ENCODE data around the gene MICAL2.

MICAL2 gene

GRCh38 chr11:12114193-12115033, 4.0 kb downstream of the MICAL2 start:
- no peak overlapping the region for H3K27ac ChIP-seq
- DNase-seq (ENCODE audit: low read depth, low spot score) = no peak
- H3K36me3 ChIP-seq (ENCODE audit: insufficient read depth, low read length) = no peaks in the 10 kb centered on the region
- no peak overlapping the region for H3K4me3 ChIP-seq
- H3K9ac ChIP-seq (ENCODE audit: insufficient read length) = no peak overlapping the region
- no peaks in the 10 kb centered on the region for H3K9me3 ChIP-seq (ENCODE audit: low read depth, low read length)
- TF ChIP-seq FOXP2 (optimal IDR thresholded peaks at IDR 0.05; ENCODE audit: control extremely low read depth, extremely low read length, insufficient read depth) (no peak), POLR2AphosphoS5 (IDR thresholded peaks at IDR 0.05; ENCODE audit: borderline replicate concordance, low read depth, low read length) (no peak), EZH2 (IDR thresholded peaks at IDR 0.05) (no peak)

DNA sequence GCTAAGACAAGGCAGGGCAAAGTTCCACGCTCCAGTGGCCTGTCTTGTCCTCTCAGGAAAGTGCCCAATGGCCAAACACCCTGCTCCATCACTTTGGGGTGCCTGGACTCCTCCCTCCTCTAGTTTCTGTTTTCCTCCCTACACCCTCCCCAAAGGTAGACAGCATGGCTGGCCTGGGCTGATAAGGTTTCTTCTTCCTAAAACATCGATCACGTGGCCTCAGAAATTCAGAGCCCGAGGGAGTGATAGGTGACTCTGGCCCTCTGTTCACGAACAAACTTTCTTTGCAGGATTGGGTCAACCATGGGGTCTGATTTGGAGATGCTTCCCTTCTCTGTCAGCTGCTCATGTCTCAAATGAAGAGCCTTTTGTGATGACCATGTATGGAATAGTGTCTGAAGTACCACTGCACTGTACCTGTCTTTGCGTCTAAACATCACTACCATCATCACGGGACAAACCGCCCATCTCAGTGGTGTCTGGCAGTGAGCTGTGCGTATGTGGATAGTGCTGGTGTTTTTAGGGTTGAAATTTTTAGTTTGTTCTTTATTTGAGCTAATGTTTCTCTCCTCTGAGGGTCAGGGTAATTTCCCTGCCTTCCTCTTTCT, 6.1 kb downstream of the MICAL2 start:
- Histone ChIP-seq H3K9me3 (ENCODE audit: low read depth, low read length) (no peaks in the 10 kb centered on the region), H3K4me3 (no peak overlapping the region), H3K27ac (no peak overlapping the region), H3K9ac (ENCODE audit: insufficient read length) (no peak overlapping the region), H3K36me3 (ENCODE audit: insufficient read depth, low read length) (no peaks in the 10 kb centered on the region)
- DNase-seq (ENCODE audit: low read depth, low spot score) = no peak
- TF ChIP-seq FOXP2 (optimal IDR thresholded peaks at IDR 0.05; ENCODE audit: control extremely low read depth, extremely low read length, insufficient read depth) (no peak), POLR2AphosphoS5 (IDR thresholded peaks at IDR 0.05; ENCODE audit: borderline replicate concordance, low read depth, low read length) (no peak), EZH2 (IDR thresholded peaks at IDR 0.05) (no peak)

- TF ChIP-seq FOXP2 (optimal IDR thresholded peaks at IDR 0.05; ENCODE audit: control extremely low read depth, extremely low read length, insufficient read depth) (no peak), POLR2AphosphoS5 (IDR thresholded peaks at IDR 0.05; ENCODE audit: borderline replicate concordance, low read depth, low read length) (no peak), EZH2 (IDR thresholded peaks at IDR 0.05) (no peak)
- DNase-seq (ENCODE audit: low read depth, low spot score) = no peak
- no peak overlapping the region for H3K4me3 ChIP-seq
- no peaks in the 10 kb centered on the region for H3K9me3 ChIP-seq (ENCODE audit: low read depth, low read length)
- no peak overlapping the region for H3K27ac ChIP-seq
- H3K36me3 ChIP-seq (ENCODE audit: insufficient read depth, low read length) = no peaks in the 10 kb centered on the region
- no peak overlapping the region for H3K9ac ChIP-seq (ENCODE audit: insufficient read length)
These were observed 6.8 kb downstream of the MICAL2 start for GRCh38 chr11:12117200-12117599.

GRCh38 chr11:12117611-12118010, 7.2 kb downstream of the MICAL2 start:
- Histone ChIP-seq H3K9me3 (ENCODE audit: low read depth, low read length) (no peaks in the 10 kb centered on the region), H3K9ac (ENCODE audit: insufficient read length) (no peak overlapping the region), H3K27ac (no peak overlapping the region), H3K36me3 (ENCODE audit: insufficient read depth, low read length) (no peaks in the 10 kb centered on the region), H3K4me3 (no peak overlapping the region)
- TF ChIP-seq POLR2AphosphoS5 (IDR thresholded peaks at IDR 0.05; ENCODE audit: borderline replicate concordance, low read depth, low read length) = no peak
- TF ChIP-seq FOXP2 (optimal IDR thresholded peaks at IDR 0.05; ENCODE audit: control extremely low read depth, extremely low read length, insufficient read depth) = no peak
- TF ChIP-seq EZH2 (IDR thresholded peaks at IDR 0.05) = no peak
- no peak for DNase-seq (ENCODE audit: low read depth, low spot score)

DNA sequence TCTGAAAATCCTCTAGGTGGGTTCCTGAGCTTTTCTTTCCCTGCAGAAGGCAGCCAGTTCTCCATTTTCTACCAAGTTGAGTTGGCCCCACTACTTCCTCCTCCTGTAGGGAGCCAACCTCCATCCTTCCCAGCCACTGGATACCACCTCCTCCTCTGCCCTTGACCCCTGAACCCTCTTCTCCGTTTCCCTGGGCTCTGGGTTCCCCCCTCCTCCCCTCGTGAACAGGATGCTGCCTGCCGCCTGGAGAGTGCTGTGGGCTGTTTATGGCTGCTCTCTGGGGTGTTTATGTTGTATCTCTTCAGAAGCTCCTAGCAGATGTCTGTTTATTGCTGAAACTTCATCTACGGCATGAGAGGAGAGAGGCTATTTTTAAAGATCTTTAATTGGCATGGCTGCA, 8.6 kb downstream of the MICAL2 start:
- TF ChIP-seq EZH2 (IDR thresholded peaks at IDR 0.05) (no peak), FOXP2 (optimal IDR thresholded peaks at IDR 0.05; ENCODE audit: control extremely low read depth, extremely low read length, insufficient read depth) (no peak), POLR2AphosphoS5 (IDR thresholded peaks at IDR 0.05; ENCODE audit: borderline replicate concordance, low read depth, low read length) (no peak)
- no peak for DNase-seq (ENCODE audit: low read depth, low spot score)
- H3K27ac ChIP-seq = no peak overlapping the region

GRCh38 chr11:12119502-12119901, 9.1 kb downstream of the MICAL2 start:
- H3K36me3 ChIP-seq (ENCODE audit: insufficient read depth, low read length) = no peaks in the 10 kb centered on the region
- H3K27ac ChIP-seq = no peak overlapping the region
- no peak for DNase-seq (ENCODE audit: low read depth, low spot score)
- no peaks in the 10 kb centered on the region for H3K9me3 ChIP-seq (ENCODE audit: low read depth, low read length)
- no peak overlapping the region for H3K9ac ChIP-seq (ENCODE audit: insufficient read length)
- no peak overlapping the region for H3K4me3 ChIP-seq
- TF ChIP-seq FOXP2 (optimal IDR thresholded peaks at IDR 0.05; ENCODE audit: control extremely low read depth, extremely low read length, insufficient read depth) (no peak), EZH2 (IDR thresholded peaks at IDR 0.05) (no peak), POLR2AphosphoS5 (IDR thresholded peaks at IDR 0.05; ENCODE audit: borderline replicate concordance, low read depth, low read length) (no peak)

More for the DNA sequence above, 8.6 kb downstream of the MICAL2 start:
- H3K9ac ChIP-seq (ENCODE audit: insufficient read length) = no peak overlapping the region
- H3K9me3 ChIP-seq (ENCODE audit: low read depth, low read length) = no peaks in the 10 kb centered on the region
- H3K36me3 ChIP-seq (ENCODE audit: insufficient read depth, low read length) = no peaks in the 10 kb centered on the region
- H3K4me3 ChIP-seq = no peak overlapping the region

DNA sequence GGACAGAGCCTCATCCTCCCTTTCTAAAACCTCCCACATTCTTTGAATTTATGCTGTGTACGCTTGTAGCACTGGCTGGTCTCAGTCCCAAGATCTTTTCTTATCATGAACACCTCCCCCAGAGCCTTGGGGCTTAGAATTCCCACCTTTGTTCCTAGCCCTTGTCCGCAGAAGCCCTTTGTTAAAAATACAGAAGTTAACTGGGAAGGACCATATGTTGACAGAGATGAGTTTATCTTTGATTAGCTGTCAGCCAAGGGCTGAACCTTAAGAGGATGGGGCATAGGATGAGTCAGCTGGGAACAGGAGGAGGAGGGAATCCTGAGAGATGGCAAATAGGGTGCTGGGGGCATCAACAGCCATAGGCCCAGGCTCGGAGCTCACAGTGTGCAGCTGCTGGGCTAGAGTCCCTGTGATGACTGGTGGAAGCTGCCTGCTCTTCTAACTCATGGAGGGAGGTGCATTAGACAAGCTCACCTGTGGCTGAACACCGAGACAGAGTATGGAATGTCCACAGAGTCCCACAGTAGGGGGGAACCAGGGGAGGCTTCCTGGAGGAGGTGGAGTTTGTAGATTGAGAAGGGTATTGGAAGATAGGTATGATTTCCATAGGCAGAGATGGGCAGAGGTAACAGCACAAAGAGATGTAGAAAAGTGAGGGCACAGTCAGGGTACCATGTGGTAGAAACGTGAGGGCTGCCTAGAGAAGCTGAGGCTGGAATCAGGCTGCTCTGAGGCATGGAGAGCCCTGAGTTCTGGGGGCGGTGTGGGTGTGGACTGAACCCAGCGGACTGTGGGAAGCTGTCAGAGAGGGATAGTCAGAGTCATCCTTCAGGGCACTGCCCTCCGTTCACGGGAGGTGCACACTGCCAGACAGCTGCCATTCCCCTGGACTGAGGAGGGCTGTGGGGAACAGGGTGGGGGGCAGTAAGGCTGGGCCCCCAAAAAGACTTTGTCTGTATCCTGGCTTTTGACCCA, 9.9 kb downstream of the MICAL2 start:
- Histone ChIP-seq H3K27ac (no peak overlapping the region), H3K9ac (ENCODE audit: insufficient read length) (no peak overlapping the region), H3K4me3 (no peak overlapping the region), H3K36me3 (ENCODE audit: insufficient read depth, low read length) (no peaks in the 10 kb centered on the region), H3K9me3 (ENCODE audit: low read depth, low read length) (no peaks in the 10 kb centered on the region)
- no peak for DNase-seq (ENCODE audit: low read depth, low spot score)
- TF ChIP-seq EZH2 (IDR thresholded peaks at IDR 0.05) (no peak), FOXP2 (optimal IDR thresholded peaks at IDR 0.05; ENCODE audit: control extremely low read depth, extremely low read length, insufficient read depth) (no peak), POLR2AphosphoS5 (IDR thresholded peaks at IDR 0.05; ENCODE audit: borderline replicate concordance, low read depth, low read length) (no peak)

DNA sequence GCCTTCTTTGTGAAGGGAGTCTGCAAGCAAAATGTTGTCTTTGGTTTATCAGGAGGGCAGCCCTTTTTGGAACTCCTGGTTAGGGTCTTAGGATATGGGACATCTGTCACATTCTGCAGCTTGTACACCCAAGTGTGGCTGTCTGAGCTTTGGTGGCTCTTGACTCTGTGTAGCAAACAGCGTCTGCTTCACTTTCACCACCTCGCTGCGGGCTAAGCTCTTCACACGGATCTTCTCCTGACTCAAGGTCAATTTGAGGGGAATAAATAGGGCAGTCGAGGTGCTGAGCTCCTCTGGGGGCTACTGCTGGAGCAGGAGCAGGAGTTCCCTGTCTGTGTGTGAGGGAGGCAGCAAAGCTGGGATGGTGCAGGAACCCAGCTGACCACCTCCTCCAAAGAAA, 10.6 kb downstream of the MICAL2 start:
- Histone ChIP-seq H3K9me3 (ENCODE audit: low read depth, low read length) (no peaks in the 10 kb centered on the region), H3K27ac (no peak overlapping the region), H3K9ac (ENCODE audit: insufficient read length) (no peak overlapping the region), H3K36me3 (ENCODE audit: insufficient read depth, low read length) (no peaks in the 10 kb centered on the region), H3K4me3 (no peak overlapping the region)
- DNase-seq (ENCODE audit: low read depth, low spot score) = no peak
- TF ChIP-seq EZH2 (IDR thresholded peaks at IDR 0.05) (no peak), FOXP2 (optimal IDR thresholded peaks at IDR 0.05; ENCODE audit: control extremely low read depth, extremely low read length, insufficient read depth) (no peak), POLR2AphosphoS5 (IDR thresholded peaks at IDR 0.05; ENCODE audit: borderline replicate concordance, low read depth, low read length) (no peak)
